ENCODE results near the gene ANG.
"Not testable (repeated sequence)": the region's sequence is repeated elsewhere in the genome, so short reads cannot be mapped to it uniquely, and the experiment has no call there.

ANG gene

DNA sequence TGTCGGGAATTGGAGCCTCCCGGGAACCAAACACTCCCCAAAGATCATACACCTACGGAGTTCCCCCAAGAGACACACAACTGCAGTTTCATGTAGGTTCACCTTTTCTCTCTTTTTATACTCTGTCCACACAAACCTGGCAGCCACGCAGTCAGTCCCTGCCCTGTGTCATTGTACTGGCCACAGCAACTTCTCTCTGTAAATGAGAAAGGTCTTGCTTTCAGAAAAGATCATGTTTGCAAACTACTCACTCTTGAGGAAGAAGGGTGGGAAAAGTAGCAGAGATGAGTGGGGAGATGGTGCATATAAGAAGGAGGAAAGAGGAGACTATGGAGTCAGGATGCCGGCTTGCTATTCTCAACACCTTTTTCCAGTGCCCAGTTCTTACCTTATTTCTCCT lies 10.4 kb downstream of the ANG start:
- H3K27me3 ChIP-seq (ENCODE audit: insufficient read depth, poor library complexity, severe bottlenecking) = no peaks in the 10 kb centered on the region
- no peak for DNase-seq (ENCODE audit: low read depth in 1 of 2, low spot score in 1 of 2)
- no peak overlapping the region for H3K27ac ChIP-seq (replicated peaks)
- no peak overlapping the region for H3K4me3 ChIP-seq (replicated peaks; ENCODE audit: insufficient read depth, low read length)
- TF ChIP-seq GABPA (IDR thresholded peaks at IDR 0.05; ENCODE audit: low read depth) (no peak), SPI1 (IDR thresholded peaks at IDR 0.05; ENCODE audit: borderline replicate concordance, low read depth) (no peak), POLR2AphosphoS5 (IDR thresholded peaks at IDR 0.05; ENCODE audit: low read depth) (no peak)
- TF ChIP-seq, protein P1, sequence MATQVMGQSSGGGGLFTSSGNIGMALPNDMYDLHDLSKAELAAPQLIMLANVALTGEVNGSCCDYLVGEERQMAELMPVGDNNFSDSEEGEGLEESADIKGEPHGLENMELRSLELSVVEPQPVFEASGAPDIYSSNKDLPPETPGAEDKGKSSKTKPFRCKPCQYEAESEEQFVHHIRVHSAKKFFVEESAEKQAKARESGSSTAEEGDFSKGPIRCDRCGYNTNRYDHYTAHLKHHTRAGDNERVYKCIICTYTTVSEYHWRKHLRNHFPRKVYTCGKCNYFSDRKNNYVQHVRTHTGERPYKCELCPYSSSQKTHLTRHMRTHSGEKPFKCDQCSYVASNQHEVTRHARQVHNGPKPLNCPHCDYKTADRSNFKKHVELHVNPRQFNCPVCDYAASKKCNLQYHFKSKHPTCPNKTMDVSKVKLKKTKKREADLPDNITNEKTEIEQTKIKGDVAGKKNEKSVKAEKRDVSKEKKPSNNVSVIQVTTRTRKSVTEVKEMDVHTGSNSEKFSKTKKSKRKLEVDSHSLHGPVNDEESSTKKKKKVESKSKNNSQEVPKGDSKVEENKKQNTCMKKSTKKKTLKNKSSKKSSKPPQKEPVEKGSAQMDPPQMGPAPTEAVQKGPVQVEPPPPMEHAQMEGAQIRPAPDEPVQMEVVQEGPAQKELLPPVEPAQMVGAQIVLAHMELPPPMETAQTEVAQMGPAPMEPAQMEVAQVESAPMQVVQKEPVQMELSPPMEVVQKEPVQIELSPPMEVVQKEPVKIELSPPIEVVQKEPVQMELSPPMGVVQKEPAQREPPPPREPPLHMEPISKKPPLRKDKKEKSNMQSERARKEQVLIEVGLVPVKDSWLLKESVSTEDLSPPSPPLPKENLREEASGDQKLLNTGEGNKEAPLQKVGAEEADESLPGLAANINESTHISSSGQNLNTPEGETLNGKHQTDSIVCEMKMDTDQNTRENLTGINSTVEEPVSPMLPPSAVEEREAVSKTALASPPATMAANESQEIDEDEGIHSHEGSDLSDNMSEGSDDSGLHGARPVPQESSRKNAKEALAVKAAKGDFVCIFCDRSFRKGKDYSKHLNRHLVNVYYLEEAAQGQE (IDR thresholded peaks at IDR 0.05; ENCODE audit: insufficient replicate concordance, low read depth) = no peak
- TF ChIP-seq, protein P2, sequence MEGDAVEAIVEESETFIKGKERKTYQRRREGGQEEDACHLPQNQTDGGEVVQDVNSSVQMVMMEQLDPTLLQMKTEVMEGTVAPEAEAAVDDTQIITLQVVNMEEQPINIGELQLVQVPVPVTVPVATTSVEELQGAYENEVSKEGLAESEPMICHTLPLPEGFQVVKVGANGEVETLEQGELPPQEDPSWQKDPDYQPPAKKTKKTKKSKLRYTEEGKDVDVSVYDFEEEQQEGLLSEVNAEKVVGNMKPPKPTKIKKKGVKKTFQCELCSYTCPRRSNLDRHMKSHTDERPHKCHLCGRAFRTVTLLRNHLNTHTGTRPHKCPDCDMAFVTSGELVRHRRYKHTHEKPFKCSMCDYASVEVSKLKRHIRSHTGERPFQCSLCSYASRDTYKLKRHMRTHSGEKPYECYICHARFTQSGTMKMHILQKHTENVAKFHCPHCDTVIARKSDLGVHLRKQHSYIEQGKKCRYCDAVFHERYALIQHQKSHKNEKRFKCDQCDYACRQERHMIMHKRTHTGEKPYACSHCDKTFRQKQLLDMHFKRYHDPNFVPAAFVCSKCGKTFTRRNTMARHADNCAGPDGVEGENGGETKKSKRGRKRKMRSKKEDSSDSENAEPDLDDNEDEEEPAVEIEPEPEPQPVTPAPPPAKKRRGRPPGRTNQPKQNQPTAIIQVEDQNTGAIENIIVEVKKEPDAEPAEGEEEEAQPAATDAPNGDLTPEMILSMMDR (IDR thresholded peaks at IDR 0.05; ENCODE audit: insufficient read depth, low read length) = no peak

- Histone ChIP-seq H3K27me3 (ENCODE audit: insufficient read depth, poor library complexity, severe bottlenecking) (no peaks in the 10 kb centered on the region), H3K27ac (replicated peaks) (no peak overlapping the region), H3K4me3 (replicated peaks; ENCODE audit: insufficient read depth, low read length) (no peak overlapping the region)
- DNase-seq (ENCODE audit: low read depth in 1 of 2, low spot score in 1 of 2) = no peak
- no peak for TF ChIP-seq POLR2AphosphoS5 (IDR thresholded peaks at IDR 0.05; ENCODE audit: low read depth)
- TF ChIP-seq GABPA (IDR thresholded peaks at IDR 0.05; ENCODE audit: low read depth) = no peak
- TF ChIP-seq, protein P2 (IDR thresholded peaks at IDR 0.05; ENCODE audit: insufficient read depth, low read length) = no peak
- TF ChIP-seq SPI1 (IDR thresholded peaks at IDR 0.05; ENCODE audit: borderline replicate concordance, low read depth) = no peak
- TF ChIP-seq, protein P1 (IDR thresholded peaks at IDR 0.05; ENCODE audit: insufficient replicate concordance, low read depth) = no peak
These were observed 11.4 kb downstream of the ANG start for GRCh38 chr14:20699931-20700330.

DNA sequence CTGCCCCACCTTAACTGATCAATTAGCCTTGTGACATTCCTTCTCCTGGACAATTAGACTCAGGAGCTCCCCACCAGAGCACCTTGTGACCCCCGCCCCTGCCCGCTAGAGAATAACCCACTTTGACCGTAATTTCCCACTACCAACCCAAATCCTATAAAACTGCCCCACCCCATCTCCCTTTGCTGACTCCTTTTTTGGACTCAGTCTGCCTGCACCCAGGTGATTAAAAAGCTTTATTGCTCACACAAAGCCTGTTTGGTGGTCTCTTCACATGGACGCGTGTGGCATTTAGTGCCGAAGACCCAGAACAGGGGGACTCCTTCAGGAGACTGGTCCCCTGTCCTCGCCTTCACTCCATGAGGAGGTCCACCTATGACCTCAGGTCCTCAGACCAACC lies 12.4 kb downstream of the ANG start:
- not testable (repeated sequence) for H3K27ac ChIP-seq (replicated peaks); DNase-seq (ENCODE audit: low read depth in 1 of 2, low spot score in 1 of 2); H3K4me3 ChIP-seq (replicated peaks; ENCODE audit: insufficient read depth, low read length); H3K27me3 ChIP-seq (ENCODE audit: insufficient read depth, poor library complexity, severe bottlenecking)

GRCh38 chr14:20706657-20707355 lies 18.2 kb downstream of the ANG start:
- no peak overlapping the region for H3K27ac ChIP-seq (replicated peaks)
- no peak for DNase-seq (ENCODE audit: low read depth in 1 of 2, low spot score in 1 of 2)
- H3K27me3 ChIP-seq (ENCODE audit: insufficient read depth, poor library complexity, severe bottlenecking) = no peaks in the 10 kb centered on the region
- no peak overlapping the region for H3K4me3 ChIP-seq (replicated peaks; ENCODE audit: insufficient read depth, low read length)
- TF ChIP-seq GABPA (IDR thresholded peaks at IDR 0.05; ENCODE audit: low read depth) (no peak), SPI1 (IDR thresholded peaks at IDR 0.05; ENCODE audit: borderline replicate concordance, low read depth) (no peak)
- TF ChIP-seq, protein P1 (IDR thresholded peaks at IDR 0.05; ENCODE audit: insufficient replicate concordance, low read depth) = no peak
- TF ChIP-seq, protein P2 (IDR thresholded peaks at IDR 0.05; ENCODE audit: insufficient read depth, low read length) = no peak
